Lung (tissue), 12 donors: Measurements from ENCODE around the gene PHETA1. TPM values are rescaled to one million over a fixed set of nuclear protein-coding genes. Genes with fewer than 3 reads are reported as not detected.

Experiments used
- ATAC-seq: fragments of 200-7000 bp; cut with Tn5 transposase; one replicate; pipeline ENCODE4 v1.9.1; 2020; ENCODE audit warnings: moderate number of reproducible peaks; ENCODE audit not compliant: insufficient read depth, low FRiP score
- DNase-seq, 3 donors: peaks; one replicate each; pipeline ENCODE4 v3.0.0-alpha.2; 2013 to 2017
- H3K27ac ChIP-seq, 2 donors: one replicate each; pipeline ENCODE4 v1.5.1; 2013; ENCODE audit warnings: mild to moderate bottlenecking in 2 of 2, moderate library complexity in 2 of 2, control low read depth in 1 of 2, inconsistent platforms in 1 of 2, low read depth in 1 of 2, low read length in 1 of 2
- H3K27me3 ChIP-seq, 3 donors: one replicate each; pipeline ENCODE4 v1.5.1; 2013; ENCODE audit warnings: low read length in 2 of 3; ENCODE audit not compliant: control insufficient read depth in 3 of 3, insufficient read depth in 3 of 3
- H3K36me3 ChIP-seq, 4 donors: one replicate each; pipeline ENCODE4 v1.5.1; 2013; ENCODE audit warnings: low read length in 4 of 4, mild to moderate bottlenecking in 1 of 4, moderate library complexity in 1 of 4; ENCODE audit not compliant: control insufficient read depth in 4 of 4, insufficient read depth in 4 of 4
- H3K4me1 ChIP-seq, 5 donors: one replicate each; pipeline ENCODE4 v1.5.1; 2013; ENCODE audit warnings: low read length in 5 of 5, mild to moderate bottlenecking in 2 of 5, moderate library complexity in 1 of 5; ENCODE audit not compliant: control insufficient read depth in 5 of 5, insufficient read depth in 5 of 5
- H3K4me3 ChIP-seq: one replicate; pipeline ENCODE4 v1.5.1; 2013; ENCODE audit warnings: mild to moderate bottlenecking, control low read depth, moderate library complexity
- H3K9ac ChIP-seq, 2 donors: one replicate each; pipeline ENCODE4 v1.5.1; 2013; ENCODE audit warnings: low read length in 2 of 2, control low read depth in 1 of 2; ENCODE audit not compliant: insufficient read depth in 1 of 2
- H3K9me3 ChIP-seq, 4 donors: one replicate each; pipeline ENCODE4 v1.5.1; 2013; ENCODE audit warnings: low read length in 3 of 4, mild to moderate bottlenecking in 1 of 4, moderate library complexity in 1 of 4; ENCODE audit not compliant: control insufficient read depth in 4 of 4, insufficient read depth in 3 of 4
- WGBS, 2 donors: extraction: QIAGEN DNeasy Blood & Tissue Kit; methylation state at CpG; one replicate each; pipeline ENCODE4 v1.1.7; 2013; 5-methylcytosine and 5-hydroxymethylcytosine counted together
- polyA plus RNA-seq, 2 donors: library from polyadenylated mRNA; stranded (reverse); fragments of 200-250 nt; gene quantifications; one replicate each; pipeline ENCODE4 v1.2.1, GENCODE V29; 2013
- total RNA-seq, 2 donors: library from RNA; depleted of rRNA in 1 of 2; stranded (reverse); fragments of >200 nt in 1 of 2; gene quantifications; one replicate each; pipeline ENCODE4 v1.2.1, GENCODE V29; 2014 to 2021
- TF ChIP-seq, protein P1 (sequence below): IDR thresholded peaks from 2 replicates; pipeline ENCODE4 v1.5.1; 2012; ENCODE audit warnings: mild to moderate bottlenecking; ENCODE audit errors: control extremely low read depth, extremely low read depth
- donor health status: control.
- donor health status: control.
- donor health status: Bipolar disorder and iron deficiency.
- donor health status: healthy.
- donor health status: DM: yes; HTN: yes; CAD: no.

PHETA1 gene
- total and polyA plus RNA-seq, 4 donors, result 3.1 to 15.4 (median 13.2) TPM

DNA sequence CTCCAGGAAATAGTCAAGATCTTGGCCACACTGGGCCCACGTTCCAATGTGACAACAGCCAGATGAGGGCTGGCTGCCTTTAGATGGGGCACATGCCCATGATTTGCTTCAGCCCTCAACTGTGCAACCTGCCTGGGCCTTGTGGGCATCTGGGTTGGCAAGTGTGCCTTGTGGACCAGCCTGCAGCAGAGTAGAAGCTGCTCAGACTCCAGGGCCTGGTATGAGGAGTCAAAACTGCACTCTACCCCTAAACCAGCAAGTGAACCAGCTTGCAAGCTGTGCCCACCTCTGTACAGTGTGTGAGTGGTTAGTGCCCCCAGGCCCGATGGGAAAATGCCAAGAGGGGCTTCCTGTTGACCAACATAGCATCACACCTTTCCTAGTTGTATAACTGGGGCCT is 17.9 kb downstream of the PHETA1 start:
- H3K4me1 ChIP-seq, result no peaks in the 10 kb centered on the region
- TF ChIP-seq, protein P1, sequence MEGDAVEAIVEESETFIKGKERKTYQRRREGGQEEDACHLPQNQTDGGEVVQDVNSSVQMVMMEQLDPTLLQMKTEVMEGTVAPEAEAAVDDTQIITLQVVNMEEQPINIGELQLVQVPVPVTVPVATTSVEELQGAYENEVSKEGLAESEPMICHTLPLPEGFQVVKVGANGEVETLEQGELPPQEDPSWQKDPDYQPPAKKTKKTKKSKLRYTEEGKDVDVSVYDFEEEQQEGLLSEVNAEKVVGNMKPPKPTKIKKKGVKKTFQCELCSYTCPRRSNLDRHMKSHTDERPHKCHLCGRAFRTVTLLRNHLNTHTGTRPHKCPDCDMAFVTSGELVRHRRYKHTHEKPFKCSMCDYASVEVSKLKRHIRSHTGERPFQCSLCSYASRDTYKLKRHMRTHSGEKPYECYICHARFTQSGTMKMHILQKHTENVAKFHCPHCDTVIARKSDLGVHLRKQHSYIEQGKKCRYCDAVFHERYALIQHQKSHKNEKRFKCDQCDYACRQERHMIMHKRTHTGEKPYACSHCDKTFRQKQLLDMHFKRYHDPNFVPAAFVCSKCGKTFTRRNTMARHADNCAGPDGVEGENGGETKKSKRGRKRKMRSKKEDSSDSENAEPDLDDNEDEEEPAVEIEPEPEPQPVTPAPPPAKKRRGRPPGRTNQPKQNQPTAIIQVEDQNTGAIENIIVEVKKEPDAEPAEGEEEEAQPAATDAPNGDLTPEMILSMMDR, result no peak
- H3K27me3 ChIP-seq, result no peaks in the 10 kb centered on the region
- H3K27ac ChIP-seq, result no peak overlapping the region
- H3K9me3 ChIP-seq, result peaks cover 0 to 15% (median 4%) of the 10 kb centered on the region in 4 donors
- 81 to 88% methylated on average over 2 of the region's 2 CpGs for WGBS, 2 donors
- H3K4me3 ChIP-seq, result no peak overlapping the region
- no peak for DNase-seq
- no peaks in the 10 kb centered on the region for H3K36me3 ChIP-seq
- no peak overlapping the region for H3K9ac ChIP-seq
- ATAC-seq, result no peak

DNA sequence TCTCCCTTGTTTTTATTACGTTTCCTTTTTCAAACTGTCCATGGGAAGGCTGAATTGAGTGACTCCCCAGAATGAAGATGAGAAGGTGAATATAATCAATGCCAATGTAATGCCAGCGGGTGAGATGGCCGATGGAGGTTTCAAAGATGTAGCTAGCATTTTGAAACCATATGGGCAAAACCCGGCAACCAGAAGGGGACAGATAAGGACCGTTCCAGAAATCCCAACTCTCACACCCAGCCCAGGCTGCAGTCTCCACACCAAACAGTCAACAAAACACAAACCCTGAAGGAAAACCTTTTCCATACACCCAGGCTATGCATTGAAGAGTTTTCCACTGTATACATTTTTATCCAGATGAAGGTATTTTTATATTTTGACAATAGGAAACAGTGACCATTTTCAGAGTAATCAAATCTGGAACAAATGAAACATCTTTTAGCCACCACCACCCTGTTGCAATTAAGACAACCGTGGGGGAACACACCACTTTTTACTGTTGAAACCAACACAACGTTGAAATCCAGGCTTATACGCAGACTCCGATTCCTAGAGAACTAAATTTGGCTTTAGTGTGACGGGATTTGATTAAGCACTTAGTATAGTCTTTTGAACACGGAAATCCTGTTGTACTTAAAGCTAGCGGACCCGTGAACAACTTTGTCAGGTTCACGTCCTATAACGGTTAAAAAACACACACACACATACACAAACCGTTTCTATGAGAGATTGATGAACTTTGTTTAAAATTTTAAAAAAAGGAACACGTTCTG is 19.0 kb downstream of the PHETA1 start:
- Histone ChIP-seq H3K4me1 (no peaks in the 10 kb centered on the region), H3K36me3 (no peaks in the 10 kb centered on the region), H3K27me3 (no peaks in the 10 kb centered on the region), H3K4me3 (no peak overlapping the region), H3K27ac (no peak overlapping the region), H3K9me3 (peaks cover 0 to 15% (median 4%) of the 10 kb centered on the region in 4 donors), H3K9ac (no peak overlapping the region)
- TF ChIP-seq, protein P1, result no peak
- ATAC-seq (no peak), DNase-seq (no peak)
- 83 to 88% methylated on average over 17 of the region's 17 CpGs for WGBS, 2 donors

DNA sequence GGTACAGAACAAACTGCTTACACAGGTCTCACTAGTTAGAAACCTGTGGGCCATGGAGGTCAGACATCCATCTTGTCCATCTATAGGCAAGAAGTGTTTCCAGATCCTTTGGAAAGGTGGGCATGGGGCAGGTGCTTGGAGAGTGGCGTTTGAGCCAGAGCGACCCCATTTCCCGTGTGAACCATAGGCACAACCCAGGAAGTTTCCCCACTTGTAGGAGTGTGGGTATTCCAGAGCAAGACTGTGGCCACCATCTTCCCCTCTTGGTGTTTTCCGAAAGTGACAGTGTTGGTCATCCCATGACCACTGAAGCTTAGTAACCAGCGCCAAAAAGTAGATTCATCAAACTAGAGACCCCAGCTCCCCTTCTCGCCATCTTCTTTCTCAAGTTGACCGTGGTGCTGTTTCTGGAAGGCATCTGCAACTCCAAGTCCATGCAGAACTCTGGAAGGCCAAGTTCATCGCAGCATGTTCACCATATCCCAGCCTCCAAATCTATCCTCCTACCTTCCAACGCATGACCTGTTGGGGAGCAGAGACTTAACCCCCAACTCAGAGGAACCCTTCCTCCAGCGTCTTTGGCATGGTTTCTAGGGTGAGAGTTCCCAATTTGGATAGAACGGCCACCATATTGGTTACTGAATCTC is 19.7 kb downstream of the PHETA1 start:
- TF ChIP-seq, protein P1, result no peak
- DNase-seq (no peak), ATAC-seq (no peak)
- H3K4me1 ChIP-seq, result no peaks in the 10 kb centered on the region
- no peak overlapping the region for H3K4me3 ChIP-seq
- no peaks in the 10 kb centered on the region for H3K27me3 ChIP-seq
- peaks cover 0 to 12% (median 4%) of the 10 kb centered on the region in 4 donors for H3K9me3 ChIP-seq
- H3K9ac ChIP-seq, result no peak overlapping the region
- 92 to 93% methylated on average over 11 of the region's 11 CpGs for WGBS, 2 donors
- H3K27ac ChIP-seq, result no peak overlapping the region
- H3K36me3 ChIP-seq, result no peaks in the 10 kb centered on the region
